ENCODE measurements around the gene FLRT1.
"Not testable (repeated sequence)": the region's sequence is repeated elsewhere in the genome, so short reads cannot be mapped to it uniquely, and the experiment has no call there.

The FLRT1 gene

GRCh38 chr11:64026575-64027205 lies 9.0 kb upstream of the FLRT1 start:
- no peak for DNase-seq

GRCh38 chr11:64027651-64028397 lies 7.9 kb upstream of the FLRT1 start:
- peak in 1 of 2 donors; percentile 50 for DNase-seq

GRCh38 chr11:64028398-64029115 lies 7.2 kb upstream of the FLRT1 start:
- no peak for DNase-seq

GRCh38 chr11:64029773-64030172 lies 6.0 kb upstream of the FLRT1 start:
- DNase-seq: no peak

GRCh38 chr11:64031001-64031400 lies 4.7 kb upstream of the FLRT1 start:
- DNase-seq: no peak

GRCh38 chr11:64032050-64032449 lies 3.7 kb upstream of the FLRT1 start:
- DNase-seq: no peak

GRCh38 chr11:64034411-64034811 lies 1.3 kb upstream of the FLRT1 start:
- no peak for DNase-seq

- no peak for DNase-seq
These were observed 628 bp upstream of the FLRT1 start for GRCh38 chr11:64035081-64035524.

- DNase-seq: peak; percentile 5 to 27
These were observed 626 bp downstream of the FLRT1 start for GRCh38 chr11:64036087-64037026.

- no peak for DNase-seq
These were observed 1.4 kb downstream of the FLRT1 start for GRCh38 chr11:64037027-64037634.

- no peak for DNase-seq
These were observed 2.8 kb downstream of the FLRT1 start for GRCh38 chr11:64038500-64038899.

GRCh38 chr11:64039012-64039665 lies 3.4 kb downstream of the FLRT1 start:
- no peak for DNase-seq

GRCh38 chr11:64040684-64041322 lies 5.1 kb downstream of the FLRT1 start:
- DNase-seq: no peak

- no peak for DNase-seq
These were observed 6.1 kb downstream of the FLRT1 start for GRCh38 chr11:64041846-64042245.

- DNase-seq: no peak
These were observed 6.6 kb downstream of the FLRT1 start for GRCh38 chr11:64042301-64042700.

- no peak for DNase-seq
These were observed 7.8 kb downstream of the FLRT1 start for GRCh38 chr11:64043545-64043944.

- no peak for DNase-seq
These were observed 9.1 kb downstream of the FLRT1 start for GRCh38 chr11:64044730-64045393.

GRCh38 chr11:64045700-64046099 lies 10.0 kb downstream of the FLRT1 start:
- DNase-seq: no peak

- not testable (repeated sequence) for DNase-seq
These were observed 11.6 kb downstream of the FLRT1 start for GRCh38 chr11:64047373-64047772.

GRCh38 chr11:64048042-64048854 lies 12.5 kb downstream of the FLRT1 start:
- DNase-seq: no peak

Data from bone marrow (tissue), 2 donors.